Prostate gland (tissue), 2 donors: ENCODE results near the gene TRPM6. TPM values are rescaled to one million over a fixed set of nuclear protein-coding genes. Genes with fewer than 3 reads are reported as not detected.
"Not testable (repeated sequence)": the region's sequence is repeated elsewhere in the genome, so short reads cannot be mapped to it uniquely, and the experiment has no call there.

ENCODE experiments used
- DNase-seq: peaks from one replicate; pipeline ENCODE4 v3.0.0-alpha.2; 2019; ENCODE audit warnings: low spot score
- H3K27ac ChIP-seq, 2 donors: fragments of 200-600 bp; sonication (generic); 2 replicates each; pipeline ENCODE4 v1.5.1; 2017 to 2019
- H3K27me3 ChIP-seq: fragments of 200-600 bp; sonication (generic); replicated peaks from 2 replicates; pipeline ENCODE4 v1.5.1; 2019; ENCODE audit not compliant: insufficient read depth
- H3K36me3 ChIP-seq, 2 donors: fragments of 200-600 bp; sonication (generic); 1 replicate in 1 of 2; 2 replicates in 1 of 2; pipeline versions ENCODE4 v1.5.1 to v1.8.1; 2017 to 2019
- H3K4me1 ChIP-seq: fragments of 200-600 bp; sonication (generic); replicated peaks from 2 replicates; pipeline ENCODE4 v1.5.1; 2019
- H3K4me3 ChIP-seq, 2 donors: fragments of 200-600 bp; sonication (generic); 2 replicates each; pipeline ENCODE4 v1.5.1; 2017 to 2019
- H3K9me3 ChIP-seq: fragments of 200-600 bp; sonication (generic); 2 replicates; pipeline ENCODE4 v1.5.1; 2017
- CTCF ChIP-seq, 4 experiments: fragments of 200-600 bp in 2 of 4; fragments of 450-650 bp in 2 of 4; sonication (generic) in 2 of 4; IDR thresholded peaks; 1 replicate in 3 of 4; 2 replicates in 1 of 4; pipeline ENCODE4 v1.5.1; 2016 to 2019; ENCODE audit warnings: antibody characterized with exemption in 4 of 4, mild to moderate bottlenecking in 2 of 4, moderate library complexity in 2 of 4
- POLR2A ChIP-seq: fragments of 450-650 bp; IDR thresholded peaks from one replicate; pipeline ENCODE4 v1.6.1; 2016; ENCODE audit warnings: antibody characterized with exemption, mild to moderate bottlenecking
- POLR2AphosphoS5 ChIP-seq: sonication (generic); formaldehyde crosslinking; IDR thresholded peaks from one replicate; pipeline ENCODE4 v1.6.1; 2017; ENCODE audit warnings: antibody characterized with exemption
- WGBS: methylation state at CpG from one replicate; pipeline ENCODE4 v1.1.5; 2018; 5-methylcytosine and 5-hydroxymethylcytosine counted together
- intact Hi-C: fragments of 100-400 bp; cut with DNase I; formaldehyde crosslinking; loops from one replicate; pipeline ENCODE4 v1.14.2; 2022
- total RNA-seq, 2 donors: library from RNA; depleted of rRNA; stranded (reverse); fragments of >200 nt; gene quantifications; one replicate each; pipeline ENCODE4 v1.1.0, GENCODE V29; 2016

Gene TRPM6
- total RNA-seq, 2 donors from 2014 or later, result 0.36 to 4.7 TPM

- TF ChIP-seq POLR2A (no peak), POLR2AphosphoS5 (no peak), CTCF (IDR thresholded peaks at IDR 0.05) (no peak)
- H3K4me3 ChIP-seq, result no peak overlapping the region
- H3K27me3 ChIP-seq, result no peaks in the 10 kb centered on the region
- no peak overlapping the region for H3K27ac ChIP-seq
- intact Hi-C loops, result no loop called here
- DNase-seq, result no peak
- H3K36me3 ChIP-seq, result no peaks in the 10 kb centered on the region
- H3K4me1 ChIP-seq, result no peaks in the 10 kb centered on the region
- 93% methylated on average over 2 of the region's 2 CpGs for WGBS
- H3K9me3 ChIP-seq, result no peaks in the 10 kb centered on the region
Measured at GRCh38 chr9:74910036-74910435, 22.3 kb upstream of the TRPM6 start.

- H3K4me3 ChIP-seq, result no peak overlapping the region
- H3K27ac ChIP-seq, result no peak overlapping the region
- TF ChIP-seq CTCF (IDR thresholded peaks at IDR 0.05), result no peak
- no peak for TF ChIP-seq POLR2A
- no peak for TF ChIP-seq POLR2AphosphoS5
- H3K9me3 ChIP-seq, result no peaks in the 10 kb centered on the region
- no peaks in the 10 kb centered on the region for H3K27me3 ChIP-seq
- intact Hi-C loops, result no loop called here
- WGBS, result 64% methylated on average over 4 of the region's 4 CpGs
- no peaks in the 10 kb centered on the region for H3K4me1 ChIP-seq
- DNase-seq, result no peak
- no peaks in the 10 kb centered on the region for H3K36me3 ChIP-seq
Measured at GRCh38 chr9:74908665-74909064, 20.9 kb upstream of the TRPM6 start.

- H3K27ac ChIP-seq, result no peak overlapping the region
- H3K36me3 ChIP-seq, result no peaks in the 10 kb centered on the region
- H3K4me1 ChIP-seq, result no peaks in the 10 kb centered on the region
- no peak for DNase-seq
- TF ChIP-seq POLR2A, result no peak
- 86% methylated on average over 3 of the region's 3 CpGs for WGBS
- intact Hi-C loops, result no loop called here
- H3K27me3 ChIP-seq, result no peaks in the 10 kb centered on the region
- H3K9me3 ChIP-seq, result no peaks in the 10 kb centered on the region
- no peak overlapping the region for H3K4me3 ChIP-seq
Measured at GRCh38 chr9:74907085-74907484, 19.4 kb upstream of the TRPM6 start.

GRCh38 chr9:74901001-74901400 lies 13.3 kb upstream of the TRPM6 start:
- Histone ChIP-seq H3K36me3 (no peaks in the 10 kb centered on the region), H3K27ac (no peak overlapping the region), H3K4me1 (no peaks in the 10 kb centered on the region), H3K27me3 (no peaks in the 10 kb centered on the region), H3K9me3 (no peaks in the 10 kb centered on the region), H3K4me3 (no peak overlapping the region)
- TF ChIP-seq POLR2A, result no peak
- TF ChIP-seq CTCF (IDR thresholded peaks at IDR 0.05), result no peak
- TF ChIP-seq POLR2AphosphoS5, result no peak
- no peak for DNase-seq
- intact Hi-C loops, result no loop called here

GRCh38 chr9:74888449-74888848 lies 728 bp upstream of the TRPM6 start:
- intact Hi-C loops, H3K9me3 ChIP-seq, H3K4me1 ChIP-seq, DNase-seq, H3K27ac ChIP-seq, H3K27me3 ChIP-seq, H3K36me3 ChIP-seq, H3K4me3 ChIP-seq: not testable (repeated sequence)
- 86% methylated on average over 3 of the region's 3 CpGs for WGBS

- intact Hi-C loops, result no loop called here
- Histone ChIP-seq H3K4me3 (peak overlapping the region; percentile 39 to 54), H3K9me3 (no peaks in the 10 kb centered on the region), H3K36me3 (no peaks in the 10 kb centered on the region), H3K4me1 (no peaks in the 10 kb centered on the region), H3K27me3 (no peaks in the 10 kb centered on the region), H3K27ac (peak overlapping the region; percentile 72 to 84)
- DNase-seq, result no peak
- 39% methylated on average over 4 of the region's 4 CpGs for WGBS
- TF ChIP-seq POLR2A (no peak), CTCF (IDR thresholded peaks at IDR 0.05) (no peak), POLR2AphosphoS5 (no peak)
Measured at GRCh38 chr9:74887981-74888370, 255 bp upstream of the TRPM6 start.
